GM18498 (cell line): Measurements from ENCODE around the gene HERPUD1.
"Not testable (repeated sequence)": the region's sequence is repeated elsewhere in the genome, so short reads cannot be mapped to it uniquely, and the experiment has no call there.

Source experiments
- ATAC-seq: cut with Tn5 transposase; IDR thresholded peaks from one replicate; pipeline ENCODE4 v1.9.1; 2021; ENCODE audit warnings: mild to moderate bottlenecking, moderate library complexity; ENCODE audit not compliant: unreplicated experiment

HERPUD1 gene, protein sequence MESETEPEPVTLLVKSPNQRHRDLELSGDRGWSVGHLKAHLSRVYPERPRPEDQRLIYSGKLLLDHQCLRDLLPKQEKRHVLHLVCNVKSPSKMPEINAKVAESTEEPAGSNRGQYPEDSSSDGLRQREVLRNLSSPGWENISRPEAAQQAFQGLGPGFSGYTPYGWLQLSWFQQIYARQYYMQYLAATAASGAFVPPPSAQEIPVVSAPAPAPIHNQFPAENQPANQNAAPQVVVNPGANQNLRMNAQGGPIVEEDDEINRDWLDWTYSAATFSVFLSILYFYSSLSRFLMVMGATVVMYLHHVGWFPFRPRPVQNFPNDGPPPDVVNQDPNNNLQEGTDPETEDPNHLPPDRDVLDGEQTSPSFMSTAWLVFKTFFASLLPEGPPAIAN

DNA sequence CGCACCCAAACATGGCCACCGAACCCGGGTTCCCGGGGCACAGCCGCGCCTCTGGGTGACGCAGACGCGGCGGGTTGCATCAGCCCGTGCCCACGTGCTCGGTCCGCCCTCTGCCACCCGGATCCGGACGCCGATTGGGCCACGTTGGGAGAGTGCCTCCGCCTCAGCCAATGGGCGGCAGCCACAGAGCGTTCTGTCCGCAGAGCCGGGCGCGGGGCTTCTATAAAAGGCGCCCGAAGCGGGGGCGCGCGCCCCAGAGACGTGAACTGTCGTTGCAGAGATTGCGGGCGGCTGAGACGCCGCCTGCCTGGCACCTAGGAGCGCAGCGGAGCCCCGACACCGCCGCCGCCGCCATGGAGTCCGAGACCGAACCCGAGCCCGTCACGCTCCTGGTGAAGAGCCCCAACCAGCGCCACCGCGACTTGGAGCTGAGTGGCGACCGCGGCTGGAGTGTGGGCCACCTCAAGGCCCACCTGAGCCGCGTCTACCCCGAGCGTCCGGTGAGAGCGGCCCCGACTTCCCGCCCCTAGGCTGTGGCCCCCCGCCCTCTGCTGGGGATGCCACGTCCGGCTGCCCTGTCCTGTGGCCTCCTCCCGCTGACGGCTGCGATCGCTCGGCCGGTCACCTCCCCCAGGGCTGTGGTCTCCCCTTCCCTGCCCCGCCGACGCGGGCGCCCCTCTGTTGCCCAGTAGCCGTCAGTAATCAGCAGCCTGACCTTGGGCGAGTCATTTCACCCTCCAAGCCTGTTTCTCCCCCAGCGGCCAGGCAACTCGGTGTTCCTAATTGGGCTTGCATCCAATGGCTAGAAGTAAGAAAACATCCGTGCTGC, at the start of gene HERPUD1:
TSS of gene HERPUD1 (plus strand) at position 251 of the 829 bp plus-strand sequence. CDS start at position 354, 103 bp downstream.
- peak; percentile 90 for ATAC-seq

DNA sequence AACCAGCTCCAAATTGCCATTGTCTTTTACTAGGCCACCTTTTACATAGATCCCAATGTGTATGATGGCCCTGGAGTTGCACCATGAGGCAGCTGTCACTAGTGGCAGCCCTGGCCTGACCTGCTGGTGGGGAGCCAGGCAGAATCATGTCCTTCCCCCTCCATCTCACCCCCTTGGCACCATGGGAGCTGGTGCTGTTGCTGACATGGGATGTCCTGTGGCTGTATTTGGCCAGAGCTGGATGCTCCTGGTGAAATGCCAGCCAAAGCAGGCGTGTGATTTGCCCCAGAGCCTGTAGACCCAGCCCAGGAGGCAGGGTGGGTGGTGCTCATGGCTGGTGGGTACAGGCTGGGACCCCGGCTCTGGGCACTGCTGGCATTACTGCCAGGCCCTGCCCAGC, 48.4 kb upstream of the HERPUD1 start:
- no peak for ATAC-seq

DNA sequence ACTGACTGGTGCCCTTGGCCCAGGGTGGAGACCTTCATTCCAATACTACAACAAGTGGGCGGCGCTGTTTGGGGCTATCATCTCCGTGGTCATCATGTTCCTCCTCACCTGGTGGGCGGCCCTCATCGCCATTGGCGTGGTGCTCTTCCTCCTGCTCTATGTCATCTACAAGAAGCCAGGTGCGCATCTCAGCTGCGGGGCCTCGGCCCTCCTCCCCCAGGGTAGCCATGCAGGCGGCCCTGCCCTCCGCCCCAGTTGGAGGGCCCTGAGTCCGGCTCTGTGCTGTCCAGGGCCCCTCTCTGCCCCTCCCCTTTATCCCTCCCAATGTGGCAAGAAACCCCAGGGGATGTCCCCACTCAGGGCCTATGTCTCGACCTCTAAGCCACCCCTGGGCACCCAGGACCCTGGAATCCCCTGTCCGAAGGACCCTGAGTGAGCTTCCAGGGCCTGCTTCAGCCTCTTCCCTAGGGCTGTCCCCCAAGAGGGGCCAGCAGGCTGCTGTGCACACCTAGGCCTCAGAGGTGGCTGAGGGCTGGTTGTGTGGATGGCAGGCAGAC, 47.8 kb upstream of the HERPUD1 start:
- no peak for ATAC-seq

DNA sequence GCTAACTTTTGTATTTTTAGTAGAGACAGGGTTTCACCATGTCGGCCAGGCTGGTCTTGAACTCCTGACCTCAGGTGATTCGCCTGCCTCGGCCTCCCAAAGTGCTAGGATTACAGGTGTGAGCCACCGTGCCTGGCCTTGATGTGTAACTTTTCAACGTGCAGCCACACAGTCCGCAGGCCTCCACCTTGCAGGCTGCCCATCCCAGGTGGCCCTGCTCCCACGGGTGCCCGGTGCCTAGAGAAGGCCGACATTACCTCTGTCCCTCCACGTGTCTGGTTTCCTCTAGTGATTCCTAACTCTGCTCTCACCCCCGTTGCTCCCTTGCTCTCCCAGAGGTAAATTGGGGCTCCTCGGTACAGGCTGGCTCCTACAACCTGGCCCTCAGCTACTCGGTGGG, 47.0 kb upstream of the HERPUD1 start:
- not testable (repeated sequence) for ATAC-seq

DNA sequence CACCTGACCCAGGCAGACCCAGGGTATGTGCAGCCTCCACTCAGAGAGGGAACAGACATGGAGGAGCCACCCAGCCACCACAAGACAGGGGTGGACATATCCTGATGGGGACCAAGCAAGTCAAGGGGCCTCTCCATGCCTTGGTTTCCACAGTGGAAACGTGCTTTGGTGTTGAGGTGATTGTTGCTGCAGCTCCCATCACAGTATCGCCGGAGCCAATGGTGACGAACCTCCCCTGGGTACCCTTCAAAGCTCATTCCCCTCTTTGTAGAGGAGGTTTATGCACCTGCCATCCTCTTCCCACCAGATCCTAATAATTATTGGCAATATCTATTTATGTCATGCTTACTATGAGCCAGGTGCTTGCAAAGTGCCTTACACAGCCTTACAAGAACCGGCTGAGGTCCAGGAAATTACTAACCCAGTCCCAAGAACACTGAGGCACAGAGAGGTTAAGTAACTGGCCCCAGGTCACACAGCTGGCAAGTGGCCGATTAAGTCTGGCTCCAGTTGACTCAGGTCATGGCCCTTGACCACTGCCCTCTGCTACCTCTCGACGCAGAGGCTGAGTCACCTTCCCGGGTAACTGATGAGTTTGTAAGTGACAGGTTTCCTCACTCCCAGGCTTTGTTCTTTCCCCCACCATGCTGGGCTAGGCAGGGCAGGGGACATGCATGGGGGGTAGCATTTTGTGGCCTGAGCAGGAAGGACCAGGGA, 46.3 kb upstream of the HERPUD1 start:
- ATAC-seq: no peak

DNA sequence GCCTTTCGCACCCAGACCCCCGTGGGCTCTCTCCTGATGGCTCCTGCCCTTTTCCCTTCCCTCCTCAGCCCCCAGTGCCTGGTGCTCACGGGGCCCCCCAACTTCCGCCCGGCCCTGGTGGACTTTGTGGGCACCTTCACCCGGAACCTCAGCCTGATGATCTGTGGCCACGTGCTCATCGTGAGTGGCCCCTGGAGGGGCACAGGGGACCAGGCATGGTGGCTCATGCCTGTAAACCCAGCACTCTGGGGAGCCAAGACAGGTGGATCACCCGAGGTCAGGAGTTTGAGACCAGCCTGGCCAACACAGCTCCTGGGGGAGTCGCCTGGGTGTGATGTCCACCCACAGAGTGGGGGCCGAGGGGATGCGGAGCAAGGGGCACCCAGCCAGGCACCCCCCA, 45.6 kb upstream of the HERPUD1 start:
- ATAC-seq: no peak

DNA sequence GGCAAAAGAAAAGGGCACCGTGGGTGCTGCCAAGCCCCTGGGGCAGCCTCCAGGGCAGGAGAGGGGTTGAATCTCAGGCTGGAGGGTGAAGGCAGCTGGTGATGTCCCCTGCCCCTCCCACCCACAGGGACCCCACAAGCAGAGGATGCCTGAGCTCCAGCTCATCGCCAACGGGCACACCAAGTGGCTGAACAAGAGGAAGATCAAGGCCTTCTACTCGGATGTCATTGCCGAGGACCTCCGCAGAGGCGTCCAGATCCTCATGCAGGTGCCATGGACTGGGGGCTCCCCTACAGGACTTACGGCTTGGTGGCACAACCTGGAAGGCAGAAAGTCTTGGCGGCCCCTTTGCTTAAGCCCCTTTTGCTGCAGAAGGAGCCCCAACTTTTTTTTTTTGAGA, 45.1 kb upstream of the HERPUD1 start:
- no peak for ATAC-seq

DNA sequence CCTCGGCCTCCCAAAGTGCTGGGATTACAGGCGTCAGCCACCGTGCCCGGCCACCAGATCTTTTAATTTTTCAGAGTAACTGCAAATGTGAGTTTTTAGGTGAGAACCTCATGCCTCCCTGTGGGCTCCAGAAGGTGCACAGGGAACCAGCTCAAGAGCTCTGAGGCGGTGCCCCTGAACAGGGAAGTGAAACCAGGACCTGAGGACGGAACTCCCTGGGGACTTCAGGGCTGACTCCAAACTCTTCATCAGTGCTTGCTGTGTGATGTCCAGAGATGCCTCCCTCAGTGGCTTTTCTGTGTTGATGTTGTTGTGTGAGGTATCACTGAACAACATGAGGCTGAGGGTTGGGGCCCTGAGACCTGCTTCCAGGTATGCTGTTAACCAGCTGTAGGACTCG, 43.1 kb upstream of the HERPUD1 start:
- no peak for ATAC-seq

DNA sequence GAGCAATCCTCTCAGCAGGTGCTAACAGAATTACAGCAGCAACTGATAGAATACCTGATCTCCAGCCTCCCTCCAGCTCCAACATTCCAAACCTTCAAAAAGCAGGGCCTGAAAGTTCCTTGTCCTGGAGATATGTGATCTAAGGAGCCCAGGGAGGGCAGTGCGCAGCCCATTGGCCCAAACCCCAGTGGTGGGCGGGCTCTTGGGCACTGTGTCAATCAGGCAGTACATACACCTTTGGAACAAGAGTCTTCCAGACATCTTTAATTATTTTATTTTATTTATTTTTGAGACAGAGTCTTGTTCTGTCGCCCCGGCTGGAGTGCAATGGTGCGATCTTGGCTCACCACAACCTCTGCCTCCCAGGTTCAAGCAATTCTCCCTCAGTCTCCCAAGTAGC, 42.7 kb upstream of the HERPUD1 start:
- ATAC-seq: no peak

DNA sequence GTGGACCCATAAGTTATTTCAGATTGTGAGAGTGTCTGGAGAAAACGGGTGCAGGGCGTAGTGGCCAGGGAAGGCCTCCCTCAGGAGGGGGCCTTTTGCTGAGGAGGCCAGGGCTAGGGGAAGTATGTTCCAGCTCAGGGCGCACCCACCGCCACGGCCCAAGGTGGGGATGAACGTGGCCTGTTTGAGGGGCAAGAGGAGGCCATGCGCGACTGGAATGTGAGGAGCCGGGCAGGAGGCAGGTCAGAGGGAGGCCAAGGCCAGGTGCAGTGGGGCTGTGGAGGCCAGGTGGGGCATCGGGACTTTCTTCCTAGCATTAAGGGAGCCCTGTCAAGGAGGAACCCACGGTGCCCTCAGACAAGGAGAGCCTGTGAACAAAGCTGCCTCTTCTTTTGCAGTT, 40.3 kb upstream of the HERPUD1 start:
- ATAC-seq: no peak

DNA sequence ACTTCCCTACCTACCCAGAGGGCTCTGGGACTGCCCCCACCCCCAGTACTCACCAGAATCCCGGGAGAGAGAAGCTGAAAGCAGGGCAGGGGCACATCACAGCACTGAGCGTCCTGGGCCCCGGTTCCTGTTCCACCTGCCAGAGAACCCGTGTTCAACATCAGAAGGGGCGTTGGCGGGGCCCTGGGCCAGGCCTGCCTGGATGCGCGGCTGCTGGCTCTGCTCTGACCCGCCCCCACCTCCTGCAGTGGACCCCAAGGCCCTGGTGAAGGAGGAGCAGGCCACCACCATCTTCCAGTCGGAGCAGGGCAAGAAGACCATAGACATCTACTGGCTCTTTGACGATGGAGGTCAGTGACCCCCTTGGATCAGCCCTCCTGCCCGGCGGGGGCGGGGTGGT, 39.2 kb upstream of the HERPUD1 start:
- ATAC-seq: no peak

DNA sequence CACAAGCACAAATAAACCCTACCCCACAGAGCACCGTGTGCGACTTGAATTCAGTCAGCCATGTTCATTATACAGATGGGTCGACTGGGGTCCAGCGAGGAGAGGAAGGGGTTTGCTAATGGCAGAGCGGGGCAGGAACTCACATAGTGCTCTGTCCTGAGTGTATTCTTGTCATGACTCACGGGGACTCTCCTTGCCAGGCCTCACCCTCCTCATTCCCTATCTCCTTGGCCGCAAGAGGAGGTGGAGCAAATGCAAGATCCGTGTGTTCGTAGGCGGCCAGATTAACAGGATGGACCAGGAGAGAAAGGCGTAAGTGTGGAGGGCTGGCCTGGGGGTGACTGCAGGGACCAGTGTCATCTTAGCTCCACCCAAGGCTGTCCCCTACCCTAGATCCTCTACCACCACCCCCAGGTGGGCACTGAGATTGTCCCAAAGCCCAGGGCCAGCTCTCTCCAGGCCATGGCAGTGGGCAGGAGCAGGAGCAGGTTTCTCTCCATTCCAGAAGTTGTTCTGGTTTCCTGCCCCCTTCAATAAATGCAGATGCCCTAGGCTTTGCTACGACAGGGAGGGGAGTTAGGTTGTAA, 37.5 kb upstream of the HERPUD1 start:
- ATAC-seq: no peak

DNA sequence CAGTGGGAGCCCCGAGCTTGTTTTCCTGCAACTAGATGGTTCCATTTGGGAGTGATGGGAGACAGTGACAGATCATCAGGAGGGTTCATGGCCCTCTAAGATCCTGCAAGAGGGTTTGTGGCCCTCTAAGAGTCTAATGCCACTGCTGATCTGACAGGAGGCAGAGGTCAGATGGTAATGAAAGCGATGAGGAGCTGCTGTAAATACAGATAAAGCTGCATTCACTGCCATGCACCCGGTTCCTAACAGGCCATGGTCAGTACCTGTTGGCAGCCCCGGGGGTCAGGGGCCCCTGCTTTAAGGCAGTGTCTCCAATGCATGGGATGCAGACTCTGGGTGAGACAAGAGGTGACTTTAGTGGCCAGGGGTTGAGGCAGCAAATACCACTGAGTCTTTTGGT, 36.1 kb upstream of the HERPUD1 start:
- ATAC-seq: no peak

DNA sequence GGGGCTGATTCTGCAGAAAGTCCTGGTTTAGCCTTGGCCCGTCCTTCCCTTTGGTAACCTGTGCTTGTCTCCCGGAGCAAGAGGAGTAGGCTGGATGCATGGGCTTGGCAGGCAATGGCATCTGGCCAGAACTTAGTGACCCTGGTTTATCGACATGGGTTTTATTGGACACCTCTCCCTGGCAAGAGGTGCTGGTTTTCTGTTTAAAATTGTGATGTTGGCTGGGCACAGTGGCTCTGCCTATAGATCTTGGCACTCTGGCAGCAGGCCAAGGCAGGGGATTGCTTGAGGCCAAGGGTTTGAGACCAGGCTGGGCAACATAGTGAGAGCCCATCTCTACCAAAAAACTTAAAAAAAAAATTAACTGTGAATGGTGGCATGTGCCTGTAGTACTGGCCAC, 35.7 kb upstream of the HERPUD1 start:
- no peak for ATAC-seq

DNA sequence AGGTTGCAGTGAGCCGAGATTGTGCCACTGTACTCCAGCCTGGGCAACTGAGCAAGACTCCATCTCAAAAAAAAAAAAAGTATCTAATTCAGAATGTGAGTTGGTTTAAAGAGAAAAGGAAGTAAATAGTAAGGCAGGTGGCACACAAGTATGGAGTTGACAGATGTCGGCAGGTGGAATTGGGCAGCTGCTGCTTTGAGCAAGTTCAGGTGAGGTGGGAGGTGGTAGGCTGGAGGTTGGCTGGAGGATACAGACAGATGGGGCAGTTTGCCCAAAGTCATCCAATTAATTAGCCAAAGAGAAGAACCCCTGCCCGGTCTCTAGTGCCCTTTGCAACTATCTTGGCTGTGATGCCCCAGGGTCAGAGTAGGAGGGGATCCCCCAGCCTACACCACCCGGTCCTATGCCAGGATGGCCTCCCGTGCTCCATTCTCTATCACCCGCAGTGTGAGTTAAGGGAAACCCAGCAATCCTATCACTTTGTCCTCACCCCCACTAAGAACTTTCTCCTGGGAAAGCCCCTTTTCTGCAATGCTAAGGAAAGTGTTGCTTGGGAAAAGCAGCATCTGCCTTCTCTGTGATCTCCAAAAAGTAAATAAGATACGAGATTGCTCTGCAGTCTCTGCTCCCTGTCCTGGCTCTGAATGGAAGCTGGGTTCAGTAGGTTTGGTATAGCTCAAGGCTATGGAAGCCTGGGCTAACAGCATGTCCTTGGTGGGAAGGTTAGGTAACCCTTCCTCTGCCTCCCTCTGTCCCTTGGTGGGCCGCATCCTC, 34.7 kb upstream of the HERPUD1 start:
- no peak for ATAC-seq

DNA sequence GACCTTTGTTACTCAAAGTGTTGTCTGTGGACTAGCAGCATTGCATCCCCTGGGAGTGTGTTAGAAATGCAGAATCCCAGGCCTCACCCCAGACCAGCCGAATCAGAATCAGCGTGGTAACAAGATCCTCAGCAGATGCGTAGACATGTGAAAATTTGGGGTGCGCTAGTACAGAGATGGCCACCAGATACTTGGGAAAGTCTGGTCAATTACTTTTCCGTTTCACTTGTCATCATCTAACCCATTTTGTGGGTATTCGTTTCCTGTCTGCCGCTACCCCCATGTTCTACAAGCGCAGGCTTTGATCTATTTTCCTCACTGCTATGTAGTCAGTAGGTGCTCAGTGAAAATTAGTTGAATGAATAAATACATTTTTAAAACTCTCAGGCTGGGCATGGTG, 33.1 kb upstream of the HERPUD1 start:
- peak; percentile 77 for ATAC-seq

DNA sequence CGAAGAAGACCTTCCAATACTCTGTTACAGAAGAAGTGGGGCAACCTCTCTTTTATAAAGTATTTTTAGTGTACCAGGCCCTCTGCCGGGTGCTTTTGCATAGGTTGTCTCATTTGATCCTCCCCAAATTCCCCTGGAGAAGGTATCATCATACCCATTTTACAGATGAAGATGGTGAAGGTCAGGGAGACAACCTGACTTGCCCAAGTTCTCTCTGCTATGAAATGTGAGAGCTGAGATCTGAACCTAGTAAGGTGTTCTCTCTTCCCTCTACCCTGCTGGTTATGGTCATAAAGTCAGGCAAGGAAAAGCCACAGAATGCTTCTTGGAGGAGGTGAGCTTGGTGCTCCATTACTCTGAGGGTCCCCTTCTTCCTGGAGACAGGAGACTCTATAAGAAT, 28.1 kb upstream of the HERPUD1 start:
- ATAC-seq: no peak

DNA sequence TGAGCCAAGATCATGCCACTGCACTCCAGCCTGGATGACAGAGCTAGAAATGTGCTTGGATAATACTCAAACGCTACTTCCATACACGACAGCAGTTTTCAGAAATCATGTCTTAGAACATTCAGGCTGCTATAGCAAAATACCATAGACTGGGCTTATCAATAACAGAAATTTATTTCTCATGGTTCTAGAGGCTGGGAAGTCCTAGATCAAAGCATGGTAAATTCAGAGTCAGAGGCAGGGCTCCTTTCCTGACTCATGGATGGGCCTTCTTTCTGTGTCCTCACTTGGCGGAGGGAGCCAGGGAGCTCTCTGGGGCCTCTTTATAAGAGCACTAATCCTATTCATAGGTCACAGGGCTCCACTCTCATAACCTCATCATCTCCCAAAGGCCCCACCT, 24.5 kb upstream of the HERPUD1 start:
- no peak for ATAC-seq

DNA sequence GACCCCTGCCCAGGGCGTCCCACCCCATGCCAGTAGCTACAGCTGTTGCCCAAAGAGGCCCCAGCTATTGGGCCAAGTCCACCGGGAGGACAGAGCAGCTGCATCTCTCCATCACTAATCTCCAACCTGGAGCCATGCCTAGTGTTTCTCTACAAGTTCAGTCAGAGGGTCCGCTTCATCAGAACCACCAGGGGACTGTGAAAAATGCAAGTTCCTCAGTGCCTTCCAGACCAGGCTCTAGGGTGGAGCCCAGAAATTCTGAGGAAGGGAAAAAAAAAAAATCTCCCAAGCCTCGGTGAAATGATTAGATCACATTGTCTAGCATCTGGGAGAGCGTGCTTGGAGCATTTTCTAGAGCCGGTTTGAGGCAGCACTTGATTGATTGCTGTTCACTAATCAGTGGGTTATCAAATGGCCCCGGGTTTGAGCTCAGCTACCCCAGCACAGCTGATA, 22.4 kb upstream of the HERPUD1 start:
- ATAC-seq: no peak

DNA sequence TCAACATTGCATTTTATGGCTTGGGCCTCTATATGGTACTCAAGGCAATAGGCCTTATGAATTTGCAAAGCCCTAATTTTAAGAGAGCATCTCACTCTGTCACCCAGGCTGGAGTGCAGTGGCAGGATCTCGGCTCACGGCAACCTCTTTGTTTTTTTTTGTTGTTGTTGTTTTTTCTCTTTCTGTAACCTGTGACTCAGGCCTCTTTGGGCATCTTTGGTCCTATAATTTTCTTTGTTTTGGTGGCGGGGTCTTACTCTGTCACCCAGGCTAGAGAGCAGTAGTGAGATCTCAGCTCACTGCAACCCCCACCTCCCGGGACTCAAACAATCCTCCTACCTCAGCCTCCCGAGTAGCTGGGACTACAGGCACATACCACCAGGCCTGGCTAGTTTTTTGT, 21.8 kb upstream of the HERPUD1 start:
- ATAC-seq: no peak
